HCT116 (cell line): ENCODE results near the gene CDH4.

Experiments used
- CTCF ChIP-seq, 3 experiments: fragments of 200-600 bp in 1 of 3; sonication (generic) in 1 of 3; IDR thresholded peaks in 2 of 3; conservative IDR thresholded peaks in 1 of 3; 2 replicates each; pipeline ENCODE4 v1.5.1; 2012 to 2017; ENCODE audit warnings: low read depth in 2 of 3, low read length in 2 of 3, antibody characterized with exemption in 1 of 3, borderline replicate concordance in 1 of 3, control low read depth in 1 of 3, mild to moderate bottlenecking in 1 of 3, mixed read lengths in 1 of 3, mixed run types in 1 of 3, moderate library complexity in 1 of 3; ENCODE audit not compliant: insufficient read depth in 1 of 3
- EZH2 ChIP-seq: fragments of 200-600 bp; sonication (generic); IDR thresholded peaks from 2 replicates; pipeline ENCODE4 v1.6.1; 2017; ENCODE audit warnings: antibody characterized with exemption, mixed run types
- FOSL1 ChIP-seq: IDR thresholded peaks from 2 replicates; pipeline ENCODE4 v1.6.1; 2012; ENCODE audit warnings: low read depth
- JUND ChIP-seq: IDR thresholded peaks from 2 replicates; pipeline ENCODE4 v1.6.1; 2012
- MAX ChIP-seq: IDR thresholded peaks from 2 replicates; pipeline ENCODE4 v1.6.1; 2012
- POLR2A ChIP-seq: IDR thresholded peaks from 2 replicates; pipeline ENCODE4 v1.7.0; 2011; ENCODE audit warnings: borderline replicate concordance; ENCODE audit not compliant: insufficient read depth, insufficient read length; ENCODE audit errors: extremely low read depth
- POLR2AphosphoS5 ChIP-seq: IDR thresholded peaks from 2 replicates; pipeline ENCODE4 v1.6.1; 2011; ENCODE audit warnings: mild to moderate bottlenecking, low read depth, low read length, moderate library complexity
- RAD21 ChIP-seq: IDR thresholded peaks from 2 replicates; pipeline ENCODE4 v1.6.1; 2012; ENCODE audit warnings: low read depth, mild to moderate bottlenecking
- SIN3A ChIP-seq: IDR thresholded peaks from 2 replicates; pipeline ENCODE4 v1.6.1; 2012; ENCODE audit warnings: low read depth
- SP1 ChIP-seq: IDR thresholded peaks from 2 replicates; pipeline ENCODE4 v1.6.1; 2012; ENCODE audit warnings: low read depth
- ZBTB33 ChIP-seq: IDR thresholded peaks from 2 replicates; pipeline ENCODE4 v1.6.1; 2011; ENCODE audit warnings: mild to moderate bottlenecking, low read length, moderate library complexity; ENCODE audit not compliant: insufficient replicate concordance; ENCODE audit errors: extremely low read depth
- ZNF274 ChIP-seq: fragments of 200-500 bp; sonication (Bioruptor generic); IDR thresholded peaks from 2 replicates; pipeline ENCODE4 v1.6.1; 2014; ENCODE audit warnings: mild to moderate bottlenecking, low read depth, low read length, inconsistent platforms

GRCh38 chr20:61789329-61789728 lies 537.3 kb downstream of the CDH4 start:
- TF ChIP-seq POLR2A (no peak), POLR2AphosphoS5 (no peak), MAX (no peak), EZH2 (no peak), CTCF (IDR thresholded peaks at IDR 0.05 in 2 of 3, conservative IDR thresholded peaks at IDR 0.05 in 1 of 3; ENCODE audit: borderline replicate concordance in 1 of 3, insufficient read depth in 1 of 3, low read depth in 2 of 3, low read length in 2 of 3) (no peak), ZNF274 (no peak), ZBTB33 (no peak), SIN3A (no peak), FOSL1 (no peak), RAD21 (no peak), JUND (no peak), SP1 (no peak)
